ENCODE results near the gene RASAL3. TPM values are rescaled to one million over a fixed set of nuclear protein-coding genes. Genes with fewer than 3 reads are reported as not detected.

Gene RASAL3
- total RNA-seq, 1 experiment from 2014 or later = 0.57 TPM

DNA sequence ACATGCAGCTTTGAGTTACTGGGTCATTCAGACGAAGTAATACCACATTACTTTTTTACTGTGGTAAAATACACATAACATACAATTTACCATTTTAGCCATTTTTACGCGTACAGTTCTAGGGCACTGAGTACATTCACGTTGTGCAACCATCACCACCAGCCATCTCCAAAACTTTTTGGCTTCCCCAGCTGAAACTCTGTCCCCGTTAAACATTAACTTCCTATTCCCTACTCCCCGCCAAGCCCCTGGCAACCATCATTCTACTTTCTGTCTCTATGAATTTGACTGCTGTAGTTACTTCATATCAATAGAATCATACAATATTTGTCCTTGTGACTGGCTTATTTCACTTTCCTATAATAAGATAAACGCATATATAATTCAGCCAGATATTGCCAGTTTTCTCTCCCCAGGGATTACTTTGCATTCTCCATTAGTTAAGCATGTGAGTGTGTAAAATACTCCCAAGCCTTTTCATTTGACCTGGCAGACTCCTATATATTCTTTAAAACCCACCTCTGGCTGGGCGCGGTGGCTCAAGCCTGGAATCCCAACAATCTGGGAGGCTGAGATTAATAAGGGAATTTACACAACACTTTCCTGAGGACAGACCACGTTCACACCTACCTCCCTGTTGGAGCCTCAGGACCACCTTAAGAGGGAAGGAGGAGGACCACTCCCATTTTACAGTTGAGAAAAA, 34.0 kb upstream of the RASAL3 start:
- intact Hi-C loops (cut with micrococcal nuclease) = no loop called here
- DNase-seq (ENCODE audit: low read depth, low spot score) (no peak), ATAC-seq (no peak)
- Histone ChIP-seq H3K27me3 (ENCODE audit: insufficient read depth, low read length) (no peaks in the 10 kb centered on the region), H3K9ac (ENCODE audit: low read length) (no peak overlapping the region), H3K4me3 (replicated peaks in 1 of 2; ENCODE audit: low read depth in 1 of 2, low read length in 2 of 2) (peak overlapping the region in 1 of 2 experiments; percentile 29; a peak in 1 of 4 replicates), H3K9me3 (ENCODE audit: control insufficient read depth in 1 of 2, insufficient read depth in 1 of 2, low read depth in 1 of 2, low read length in 2 of 2) (no peaks in the 10 kb centered on the region), H3K79me2 (ENCODE audit: insufficient read depth, low read length) (no peaks in the 10 kb centered on the region), H3K36me3 (ENCODE audit: control insufficient read depth in 1 of 2, insufficient read depth in 2 of 2, low read length in 2 of 2) (no peaks in the 10 kb centered on the region), H3K9me2 (ENCODE audit: insufficient read depth) (no peaks in the 10 kb centered on the region), H2AFZ (ENCODE audit: low read depth, low read length, poor library complexity, severe bottlenecking) (peak overlapping the region; percentile 71), H4K20me1 (ENCODE audit: insufficient read depth) (no peaks in the 10 kb centered on the region), H3K4me2 (ENCODE audit: low read length) (peak overlapping the region; percentile 51), H3K4me1 (ENCODE audit: control insufficient read depth in 1 of 2, insufficient read depth in 2 of 2, low read length in 2 of 2) (peaks cover 4 to 11% of the 10 kb centered on the region in 2 experiments; a peak in 3 of 4 replicates), H3K27ac (ENCODE audit: low read depth, low read length) (no peak overlapping the region)
- TF ChIP-seq, protein P1, sequence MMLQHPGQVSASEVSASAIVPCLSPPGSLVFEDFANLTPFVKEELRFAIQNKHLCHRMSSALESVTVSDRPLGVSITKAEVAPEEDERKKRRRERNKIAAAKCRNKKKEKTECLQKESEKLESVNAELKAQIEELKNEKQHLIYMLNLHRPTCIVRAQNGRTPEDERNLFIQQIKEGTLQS (IDR thresholded peaks at IDR 0.05) = no peak
- TF ChIP-seq, protein P2, sequence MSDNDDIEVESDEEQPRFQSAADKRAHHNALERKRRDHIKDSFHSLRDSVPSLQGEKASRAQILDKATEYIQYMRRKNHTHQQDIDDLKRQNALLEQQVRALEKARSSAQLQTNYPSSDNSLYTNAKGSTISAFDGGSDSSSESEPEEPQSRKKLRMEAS (IDR thresholded peaks at IDR 0.05) = no peak
- TF ChIP-seq ZFX (IDR thresholded peaks at IDR 0.05) (no peak), CBX3 (IDR thresholded peaks at IDR 0.05; ENCODE audit: low read depth) (no peak), POLR2AphosphoS5 (IDR thresholded peaks at IDR 0.05; ENCODE audit: low read depth, low read length) (no peak), EZH2phosphoT487 (IDR thresholded peaks at IDR 0.05; ENCODE audit: borderline replicate concordance) (no peak), RAD21 (IDR thresholded peaks at IDR 0.05; ENCODE audit: low read depth) (no peak), FOSL1 (IDR thresholded peaks at IDR 0.05; ENCODE audit: low read depth) (no peak), CEBPB (IDR thresholded peaks at IDR 0.05; ENCODE audit: low read depth) (no peak), ZNF274 (IDR thresholded peaks at IDR 0.05; ENCODE audit: low read depth, low read length) (no peak), JUND (IDR thresholded peaks at IDR 0.05) (no peak), POLR2A (IDR thresholded peaks at IDR 0.05; ENCODE audit: borderline replicate concordance, extremely low read depth, insufficient read depth, insufficient read length) (no peak), SIN3A (IDR thresholded peaks at IDR 0.05; ENCODE audit: low read depth) (no peak), EZH2 (IDR thresholded peaks at IDR 0.05) (no peak), TCF7L2 (IDR thresholded peaks at IDR 0.05; ENCODE audit: borderline replicate concordance, extremely low read depth, insufficient read depth, insufficient read length) (no peak), ELF1 (IDR thresholded peaks at IDR 0.05; ENCODE audit: borderline replicate concordance, low read depth) (no peak), YY1 (IDR thresholded peaks at IDR 0.05; ENCODE audit: extremely low read depth, insufficient replicate concordance, low read depth, low read length) (no peak)
- TF ChIP-seq, protein P3, sequence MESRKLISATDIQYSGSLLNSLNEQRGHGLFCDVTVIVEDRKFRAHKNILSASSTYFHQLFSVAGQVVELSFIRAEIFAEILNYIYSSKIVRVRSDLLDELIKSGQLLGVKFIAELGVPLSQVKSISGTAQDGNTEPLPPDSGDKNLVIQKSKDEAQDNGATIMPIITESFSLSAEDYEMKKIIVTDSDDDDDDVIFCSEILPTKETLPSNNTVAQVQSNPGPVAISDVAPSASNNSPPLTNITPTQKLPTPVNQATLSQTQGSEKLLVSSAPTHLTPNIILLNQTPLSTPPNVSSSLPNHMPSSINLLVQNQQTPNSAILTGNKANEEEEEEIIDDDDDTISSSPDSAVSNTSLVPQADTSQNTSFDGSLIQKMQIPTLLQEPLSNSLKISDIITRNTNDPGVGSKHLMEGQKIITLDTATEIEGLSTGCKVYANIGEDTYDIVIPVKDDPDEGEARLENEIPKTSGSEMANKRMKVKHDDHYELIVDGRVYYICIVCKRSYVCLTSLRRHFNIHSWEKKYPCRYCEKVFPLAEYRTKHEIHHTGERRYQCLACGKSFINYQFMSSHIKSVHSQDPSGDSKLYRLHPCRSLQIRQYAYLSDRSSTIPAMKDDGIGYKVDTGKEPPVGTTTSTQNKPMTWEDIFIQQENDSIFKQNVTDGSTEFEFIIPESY (IDR thresholded peaks at IDR 0.05; ENCODE audit: extremely low read depth, insufficient replicate concordance, low read length) = no peak
- TF ChIP-seq, protein P4, sequence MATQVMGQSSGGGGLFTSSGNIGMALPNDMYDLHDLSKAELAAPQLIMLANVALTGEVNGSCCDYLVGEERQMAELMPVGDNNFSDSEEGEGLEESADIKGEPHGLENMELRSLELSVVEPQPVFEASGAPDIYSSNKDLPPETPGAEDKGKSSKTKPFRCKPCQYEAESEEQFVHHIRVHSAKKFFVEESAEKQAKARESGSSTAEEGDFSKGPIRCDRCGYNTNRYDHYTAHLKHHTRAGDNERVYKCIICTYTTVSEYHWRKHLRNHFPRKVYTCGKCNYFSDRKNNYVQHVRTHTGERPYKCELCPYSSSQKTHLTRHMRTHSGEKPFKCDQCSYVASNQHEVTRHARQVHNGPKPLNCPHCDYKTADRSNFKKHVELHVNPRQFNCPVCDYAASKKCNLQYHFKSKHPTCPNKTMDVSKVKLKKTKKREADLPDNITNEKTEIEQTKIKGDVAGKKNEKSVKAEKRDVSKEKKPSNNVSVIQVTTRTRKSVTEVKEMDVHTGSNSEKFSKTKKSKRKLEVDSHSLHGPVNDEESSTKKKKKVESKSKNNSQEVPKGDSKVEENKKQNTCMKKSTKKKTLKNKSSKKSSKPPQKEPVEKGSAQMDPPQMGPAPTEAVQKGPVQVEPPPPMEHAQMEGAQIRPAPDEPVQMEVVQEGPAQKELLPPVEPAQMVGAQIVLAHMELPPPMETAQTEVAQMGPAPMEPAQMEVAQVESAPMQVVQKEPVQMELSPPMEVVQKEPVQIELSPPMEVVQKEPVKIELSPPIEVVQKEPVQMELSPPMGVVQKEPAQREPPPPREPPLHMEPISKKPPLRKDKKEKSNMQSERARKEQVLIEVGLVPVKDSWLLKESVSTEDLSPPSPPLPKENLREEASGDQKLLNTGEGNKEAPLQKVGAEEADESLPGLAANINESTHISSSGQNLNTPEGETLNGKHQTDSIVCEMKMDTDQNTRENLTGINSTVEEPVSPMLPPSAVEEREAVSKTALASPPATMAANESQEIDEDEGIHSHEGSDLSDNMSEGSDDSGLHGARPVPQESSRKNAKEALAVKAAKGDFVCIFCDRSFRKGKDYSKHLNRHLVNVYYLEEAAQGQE (IDR thresholded peaks at IDR 0.05; ENCODE audit: low read depth) = no peak
- TSS peak; percentile 58 for BruUV-seq (replicated peaks)
- RAD21 ChIA-PET (ENCODE audit: low non-redundant PET in 1 of 2, low total read pairs in 2 of 2, uncharacterized antibody in 2 of 2, unreplicated experiment in 2 of 2) = no interaction called here
- CTCF ChIA-PET = no interaction called here
- POLR2A ChIA-PET = no interaction called here
